GM12864 (cell line): Measurements from ENCODE around the gene ING5.
"Not testable (repeated sequence)": the region's sequence is repeated elsewhere in the genome, so short reads cannot be mapped to it uniquely, and the experiment has no call there.

Experiments
- DNase-seq: peaks from one replicate; pipeline ENCODE4 v3.0.0-alpha.2; 2011; ENCODE audit warnings: low read depth
- H3K4me3 ChIP-seq: 2 replicates; pipeline ENCODE4 v1.5.1; 2011; ENCODE audit warnings: mild to moderate bottlenecking, low read depth, low read length, control low read depth
- CTCF ChIP-seq: IDR thresholded peaks from 2 replicates; pipeline ENCODE4 v1.5.1; 2011; ENCODE audit warnings: low read depth, mild to moderate bottlenecking, moderate library complexity, low read length, control low read depth, inconsistent platforms; ENCODE audit errors: missing control alignments

The ING5 gene

DNA sequence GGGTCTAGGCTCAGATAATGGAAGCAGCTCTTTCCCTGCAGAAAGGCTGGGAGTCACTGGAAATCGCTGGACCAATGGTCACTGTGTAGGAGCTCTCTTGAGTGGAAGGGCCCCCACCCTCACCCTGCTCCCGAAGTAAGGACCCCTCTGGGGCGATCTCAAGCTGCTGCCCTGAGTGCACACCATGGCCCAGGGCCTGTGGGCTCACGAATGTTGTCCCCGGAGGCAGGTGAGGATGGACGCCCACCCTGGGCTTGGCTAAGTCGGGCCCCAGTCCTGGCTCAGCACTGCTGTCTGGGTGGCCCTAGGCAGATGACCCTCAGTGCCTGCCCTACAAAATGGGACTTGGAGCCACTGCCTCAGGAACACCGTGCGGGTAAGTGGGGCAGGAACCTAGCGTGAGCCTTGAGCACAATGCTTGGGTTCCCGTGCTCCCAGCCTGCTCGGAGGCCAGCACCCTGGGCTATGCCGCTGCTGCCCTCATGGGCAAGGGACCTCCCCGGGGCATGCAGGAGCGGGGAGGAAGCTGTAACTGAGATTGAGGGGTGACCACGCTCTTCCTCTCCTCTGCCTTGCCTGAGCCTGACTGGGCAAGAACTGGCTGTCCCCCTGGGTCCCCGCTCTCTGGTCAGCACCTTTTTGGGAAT, 36.3 kb downstream of the ING5 start:
- TF ChIP-seq CTCF, result no peak
- no peak overlapping the region for H3K4me3 ChIP-seq
- no peak for DNase-seq

DNA sequence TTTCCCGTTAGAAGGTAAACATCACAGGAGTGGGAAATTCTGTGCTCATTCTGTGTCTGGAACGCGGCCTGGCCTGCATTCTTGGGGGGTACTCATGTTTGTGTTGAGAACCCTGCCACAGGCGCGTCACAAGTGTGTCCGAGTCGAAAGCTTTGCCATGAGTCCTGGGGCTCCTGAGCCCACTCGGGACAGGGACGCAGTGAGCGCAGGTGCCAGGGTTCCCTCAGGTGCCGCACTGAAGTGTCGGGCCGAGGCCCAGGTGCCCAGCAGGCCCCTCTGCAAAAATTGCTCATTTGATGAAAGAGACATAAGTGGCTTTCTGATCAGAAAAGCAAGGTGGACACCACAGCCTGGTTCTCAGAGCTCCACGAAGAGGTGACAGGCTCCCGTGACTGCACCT, 37.3 kb downstream of the ING5 start:
- DNase-seq, result no peak
- no peak overlapping the region for H3K4me3 ChIP-seq
- TF ChIP-seq CTCF, result no peak

GRCh38 chr2:241739651-241740050, 37.8 kb downstream of the ING5 start:
- no peak for TF ChIP-seq CTCF
- H3K4me3 ChIP-seq, result no peak overlapping the region
- DNase-seq, result no peak

GRCh38 chr2:241741016-241741415, 39.2 kb downstream of the ING5 start:
- no peak overlapping the region for H3K4me3 ChIP-seq
- DNase-seq, result no peak
- TF ChIP-seq CTCF, result no peak

- no peak for DNase-seq
- no peak overlapping the region for H3K4me3 ChIP-seq
- TF ChIP-seq CTCF, result no peak
These were observed 40.6 kb downstream of the ING5 start for GRCh38 chr2:241742320-241742939.

DNA sequence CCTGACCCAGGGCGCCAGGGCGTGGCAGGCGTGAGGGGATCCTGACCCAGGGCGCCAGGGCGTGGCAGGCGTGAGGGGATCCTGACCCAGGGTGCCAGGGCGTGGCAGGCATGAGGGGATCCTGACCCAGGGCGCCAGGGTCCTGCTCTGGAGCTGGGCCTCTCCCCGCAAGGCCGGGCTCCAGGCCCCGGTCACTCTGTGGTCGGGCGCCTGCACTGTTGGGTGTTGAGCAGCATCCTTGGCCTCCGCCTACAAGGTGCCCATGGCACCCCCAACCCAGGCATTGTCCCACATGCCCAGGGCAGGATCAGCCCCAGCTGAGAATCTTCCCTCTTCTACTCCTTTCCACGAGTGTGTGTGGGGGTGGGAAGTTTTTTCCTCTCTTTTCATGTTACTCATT, 41.2 kb downstream of the ING5 start:
- not testable (repeated sequence) for H3K4me3 ChIP-seq, DNase-seq

DNA sequence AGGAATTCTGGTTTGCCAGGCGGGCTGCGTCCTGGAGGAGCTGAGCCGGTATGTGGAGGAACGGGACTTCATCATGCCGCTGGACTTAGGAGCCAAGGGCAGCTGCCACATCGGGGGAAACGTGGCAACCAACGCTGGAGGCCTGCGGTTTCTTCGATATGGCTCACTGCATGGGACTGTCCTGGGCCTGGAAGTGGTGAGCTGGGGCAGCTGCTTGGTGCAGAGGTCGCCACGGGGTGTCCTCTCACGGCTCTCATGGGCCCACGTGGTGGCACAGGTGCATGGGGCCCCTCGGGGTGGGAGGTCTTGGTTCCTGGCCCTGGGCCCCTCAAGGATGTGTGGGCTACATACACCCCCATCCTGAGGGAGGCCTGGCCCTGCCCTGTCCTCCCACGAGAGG, 41.8 kb downstream of the ING5 start:
- no peak for DNase-seq
- no peak overlapping the region for H3K4me3 ChIP-seq
- no peak for TF ChIP-seq CTCF
